ES-I3 (cell line): ENCODE results near the gene PLCB4.
"Not testable (repeated sequence)": the region's sequence is repeated elsewhere in the genome, so short reads cannot be mapped to it uniquely, and the experiment has no call there.

ENCODE experiments used
- H3K36me3 ChIP-seq: 2 replicates; pipeline ENCODE4 v1.6.1; 2013; ENCODE audit warnings: mild to moderate bottlenecking, low read length, control low read depth, moderate library complexity; ENCODE audit not compliant: insufficient read depth
- H3K4me1 ChIP-seq: 2 replicates; pipeline ENCODE4 v1.6.1; 2013; ENCODE audit warnings: mild to moderate bottlenecking, control low read depth, low read length; ENCODE audit not compliant: insufficient read depth
- H3K9ac ChIP-seq: 2 replicates; pipeline ENCODE4 v1.6.1; 2013; ENCODE audit warnings: low read depth, mild to moderate bottlenecking, low read length, moderate library complexity
- H3K9me3 ChIP-seq: 2 replicates; pipeline ENCODE4 v1.6.1; 2013; ENCODE audit warnings: mild to moderate bottlenecking, low read length, moderate library complexity; ENCODE audit not compliant: control insufficient read depth, insufficient read depth

Gene PLCB4

DNA sequence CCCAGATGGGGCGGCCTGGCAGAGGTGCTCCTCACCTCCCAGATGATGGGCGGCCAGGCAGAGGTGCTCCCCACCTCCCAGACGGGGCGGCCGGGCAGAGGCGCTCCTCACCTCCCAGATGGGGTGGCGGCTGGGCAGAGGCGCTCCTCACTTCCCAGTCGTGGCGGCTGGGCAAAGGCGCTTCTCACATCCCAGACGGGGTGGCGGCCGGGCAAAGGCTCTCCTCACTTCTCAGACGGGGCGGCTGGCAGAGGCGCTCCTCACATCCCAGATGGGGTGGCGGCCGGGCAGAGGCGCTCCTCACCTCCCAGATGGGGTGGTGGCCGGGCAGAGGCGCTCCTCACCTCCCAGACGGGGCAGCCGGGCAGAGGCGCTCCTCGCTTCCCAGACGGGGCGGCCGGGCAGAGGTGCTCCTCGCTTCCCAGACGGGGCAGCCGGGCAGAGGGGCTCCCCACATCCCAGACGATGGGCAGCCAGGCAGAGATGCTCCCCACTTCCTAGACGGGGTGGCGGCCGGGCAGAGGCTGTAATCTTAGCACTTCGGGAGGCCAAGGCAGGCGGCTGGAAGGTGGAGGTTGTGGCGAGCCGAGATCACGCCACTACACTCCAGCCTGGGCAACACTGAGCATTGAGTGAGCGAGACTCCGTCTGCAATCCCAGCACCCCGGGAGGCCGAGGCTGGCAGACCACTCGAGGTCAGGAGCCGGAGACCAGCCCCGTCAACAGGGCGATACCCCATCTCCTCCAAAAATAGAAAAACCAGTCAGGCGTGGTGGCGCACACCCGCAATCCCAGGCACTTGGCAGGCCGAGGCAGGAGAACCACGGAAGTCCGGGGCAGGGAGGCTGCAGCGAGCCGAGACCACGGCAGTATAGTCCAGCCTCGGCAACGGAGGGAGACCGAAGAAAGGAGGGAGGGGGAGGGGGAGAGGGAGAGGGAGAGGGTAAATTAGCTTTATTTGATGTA, 316.7 kb downstream of the PLCB4 start:
- not testable (repeated sequence) for H3K4me1 ChIP-seq, H3K9ac ChIP-seq, H3K36me3 ChIP-seq
- peaks cover 13% of the 10 kb centered on the region for H3K9me3 ChIP-seq

- Histone ChIP-seq H3K36me3 (no peaks in the 10 kb centered on the region; the same call in 1 of the 2 replicates), H3K9me3 (peaks cover 10% of the 10 kb centered on the region), H3K9ac (no peak overlapping the region), H3K4me1 (no peaks in the 10 kb centered on the region)
Observed at GRCh38 chr20:9388160-9388812, 319.4 kb downstream of the PLCB4 start.

DNA sequence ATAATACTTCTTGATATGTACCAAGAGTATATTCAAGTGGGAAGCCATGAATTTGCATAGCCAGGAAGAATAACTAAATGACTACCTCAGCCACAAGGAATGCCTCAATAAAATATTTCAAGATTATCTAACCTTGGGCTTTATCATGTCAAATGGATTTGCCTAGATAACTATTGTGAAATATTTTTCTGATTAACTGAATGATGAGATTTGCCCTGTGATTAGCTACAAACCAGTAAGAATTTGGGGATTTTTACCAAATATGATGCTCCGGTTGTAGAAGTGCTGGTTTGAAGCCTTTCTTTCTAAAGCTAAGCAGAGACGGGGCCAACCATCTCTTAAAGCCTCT, 319.9 kb downstream of the PLCB4 start:
- Histone ChIP-seq H3K36me3 (no peaks in the 10 kb centered on the region; the same call in 1 of the 2 replicates), H3K9ac (no peak overlapping the region), H3K9me3 (peaks cover 5% of the 10 kb centered on the region; the same call in 1 of the 2 replicates), H3K4me1 (no peaks in the 10 kb centered on the region)

DNA sequence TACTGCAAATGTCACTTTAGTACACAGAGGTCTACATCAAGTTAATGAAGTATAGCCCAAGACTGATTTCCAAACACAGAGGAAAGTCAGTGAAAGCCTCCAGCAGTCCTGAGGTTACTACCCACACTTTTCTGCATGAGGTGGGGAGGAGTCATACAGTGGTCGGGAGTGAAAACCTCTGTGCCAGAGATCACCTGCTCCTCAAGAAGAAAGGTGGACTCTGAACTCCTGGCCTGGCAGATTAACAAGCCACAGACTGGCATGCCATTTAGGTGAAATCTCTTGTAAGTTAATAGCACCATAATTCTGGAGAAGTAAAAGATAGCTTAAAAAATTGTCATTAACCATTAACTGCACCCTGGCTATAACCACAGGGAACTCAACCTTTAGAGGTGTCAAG, 320.5 kb downstream of the PLCB4 start:
- Histone ChIP-seq H3K9me3 (0 out of 2 replicates have a peak, but pooled peaks cover under 1% of the 10 kb centered on the region), H3K9ac (no peak overlapping the region), H3K4me1 (no peaks in the 10 kb centered on the region), H3K36me3 (no peaks in the 10 kb centered on the region)

DNA sequence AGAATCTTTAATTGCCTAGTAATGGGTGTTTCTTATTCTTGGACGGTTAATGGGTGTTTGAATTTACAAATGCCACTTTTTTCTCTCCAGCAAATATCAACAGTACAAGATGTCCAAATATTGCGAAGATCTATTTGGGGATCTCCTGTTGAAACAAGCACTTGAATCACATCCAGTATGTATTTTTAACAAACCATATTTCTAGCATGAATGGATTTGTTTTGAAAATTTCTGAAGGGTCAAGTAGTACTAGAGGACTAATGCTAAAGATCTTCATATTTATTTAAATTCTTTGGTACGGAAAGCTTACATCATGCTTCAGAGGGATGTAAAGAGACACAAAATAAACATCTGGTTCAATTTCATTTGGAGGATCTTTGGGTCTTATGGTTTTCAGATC, 321.6 kb downstream of the PLCB4 start:
- Histone ChIP-seq H3K9me3 (no peaks in the 10 kb centered on the region), H3K9ac (no peak overlapping the region), H3K4me1 (no peaks in the 10 kb centered on the region)

GRCh38 chr20:9392892-9393857, 324.3 kb downstream of the PLCB4 start:
- H3K9ac ChIP-seq: no peak overlapping the region
- no peaks in the 10 kb centered on the region for H3K9me3 ChIP-seq
- H3K4me1 ChIP-seq: no peaks in the 10 kb centered on the region
- no peaks in the 10 kb centered on the region for H3K36me3 ChIP-seq

More for the DNA sequence above, 321.6 kb downstream of the PLCB4 start:
- no peaks in the 10 kb centered on the region for H3K36me3 ChIP-seq

- Histone ChIP-seq H3K9me3 (no peaks in the 10 kb centered on the region), H3K4me1 (peaks cover 12% of the 10 kb centered on the region; the same call in 1 of the 2 replicates), H3K9ac (no peak overlapping the region), H3K36me3 (no peaks in the 10 kb centered on the region)
Observed at GRCh38 chr20:9395971-9396370, 327.1 kb downstream of the PLCB4 start.

DNA sequence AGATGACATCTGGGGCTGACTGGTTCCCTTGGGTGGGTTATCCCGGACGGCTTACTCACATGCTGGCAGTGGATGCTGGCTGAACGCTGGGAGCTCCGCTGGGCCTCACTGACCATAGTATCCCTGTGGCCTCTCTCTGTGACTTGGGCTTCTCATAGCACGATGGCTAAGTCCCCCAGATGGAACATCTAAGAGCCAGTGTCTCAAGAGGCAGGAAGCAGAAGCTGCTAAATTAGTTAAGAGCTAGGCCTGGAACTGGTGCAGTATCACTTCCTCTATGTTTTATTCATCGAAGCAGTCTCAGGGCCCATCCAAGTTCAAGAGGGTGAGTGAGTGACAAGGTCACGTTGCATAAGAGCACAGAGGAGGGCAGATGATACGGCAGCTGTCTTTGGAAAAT, 329.0 kb downstream of the PLCB4 start:
- Histone ChIP-seq H3K9ac (no peak overlapping the region), H3K9me3 (no peaks in the 10 kb centered on the region), H3K4me1 (peaks cover 12% of the 10 kb centered on the region; the same call in 1 of the 2 replicates), H3K36me3 (no peaks in the 10 kb centered on the region)

DNA sequence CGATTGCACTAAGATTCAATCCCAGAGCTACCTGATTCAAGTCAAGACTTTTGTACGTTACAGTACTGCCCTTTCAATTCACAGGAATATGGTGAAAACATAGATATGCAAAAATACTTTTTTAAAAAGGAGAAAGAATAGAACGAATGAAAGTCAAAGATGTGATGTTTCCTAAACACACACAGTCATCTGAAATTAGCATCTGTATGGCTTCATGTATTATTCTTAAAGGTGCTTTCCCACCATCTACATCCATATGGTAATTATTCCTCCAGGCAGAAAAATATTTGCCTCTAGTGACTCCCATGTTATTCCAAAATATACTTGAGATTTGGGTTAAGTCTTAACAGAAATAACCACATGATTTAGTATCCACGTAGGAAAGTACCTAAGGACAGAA, 330.0 kb downstream of the PLCB4 start:
- Histone ChIP-seq H3K36me3 (no peaks in the 10 kb centered on the region), H3K9me3 (no peaks in the 10 kb centered on the region), H3K4me1 (peaks cover 12% of the 10 kb centered on the region; the same call in 1 of the 2 replicates), H3K9ac (no peak overlapping the region)

DNA sequence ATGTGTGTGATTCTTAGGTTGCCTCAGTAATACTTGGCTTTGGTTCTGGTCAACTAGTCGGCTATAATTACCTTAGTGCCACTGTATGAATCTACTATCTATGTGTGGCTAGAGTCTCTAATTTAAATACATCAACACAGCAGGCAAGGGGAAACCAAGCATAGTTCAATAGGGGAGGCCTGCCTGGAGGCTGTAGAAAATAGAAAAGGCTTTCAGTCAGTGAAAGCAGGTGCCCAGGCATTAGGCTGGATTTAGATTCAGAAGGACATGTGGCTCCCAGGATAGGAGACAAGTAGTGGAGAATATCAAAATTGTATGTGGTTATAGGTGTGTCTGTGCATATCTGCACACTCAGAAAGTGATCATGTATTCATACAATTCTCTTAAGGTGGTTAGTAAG, 330.4 kb downstream of the PLCB4 start:
- no peak overlapping the region for H3K9ac ChIP-seq
- H3K4me1 ChIP-seq: peaks cover 12% of the 10 kb centered on the region; the same call in 1 of the 2 replicates
- H3K36me3 ChIP-seq: no peaks in the 10 kb centered on the region
- no peaks in the 10 kb centered on the region for H3K9me3 ChIP-seq

DNA sequence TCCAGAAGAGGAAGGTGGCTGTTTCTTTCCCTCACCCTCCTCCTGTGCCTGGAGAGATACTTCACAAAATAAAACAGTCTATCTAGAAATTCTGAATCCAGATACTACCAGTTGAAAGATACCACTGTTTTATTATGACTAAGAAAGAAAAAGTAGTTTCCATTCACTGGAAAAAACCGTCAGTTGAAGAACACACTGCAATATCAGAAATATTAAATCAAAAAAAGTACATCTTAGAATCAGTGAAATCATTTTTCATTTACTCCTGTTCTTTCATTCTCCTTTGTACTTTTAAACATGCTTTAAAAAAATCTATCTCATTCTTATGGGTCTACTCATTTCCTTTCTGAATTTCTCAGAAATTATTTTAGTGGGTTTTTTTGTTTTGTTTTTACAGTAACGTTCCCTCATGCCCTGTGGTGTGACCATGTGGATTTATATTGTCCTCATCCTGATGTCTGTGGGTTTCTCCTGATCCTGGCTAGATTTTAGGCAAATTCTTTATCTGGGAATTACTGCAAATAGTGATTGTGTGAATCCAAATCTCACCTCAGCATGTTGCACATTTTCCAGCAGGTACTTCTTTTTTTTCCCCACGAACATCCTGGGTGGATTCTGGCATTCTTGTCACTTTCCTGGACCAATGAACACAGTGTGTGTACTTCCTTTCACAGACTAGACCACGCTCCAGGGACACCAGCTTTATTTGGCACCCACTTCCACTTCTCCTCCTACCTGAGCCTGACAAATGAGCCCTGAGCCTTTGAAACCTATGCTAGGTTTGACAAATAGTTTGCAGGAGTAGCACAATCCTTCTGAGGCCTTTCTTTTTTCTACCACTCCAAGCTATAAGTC, 331.5 kb downstream of the PLCB4 start:
- no peak overlapping the region for H3K9ac ChIP-seq
- H3K36me3 ChIP-seq: no peaks in the 10 kb centered on the region
- H3K4me1 ChIP-seq: peaks cover 12% of the 10 kb centered on the region; the same call in 1 of the 2 replicates
- no peaks in the 10 kb centered on the region for H3K9me3 ChIP-seq

- Histone ChIP-seq H3K9me3 (no peaks in the 10 kb centered on the region), H3K36me3 (no peaks in the 10 kb centered on the region), H3K4me1 (peaks cover 12% of the 10 kb centered on the region; the same call in 1 of the 2 replicates), H3K9ac (no peak overlapping the region)
Observed at GRCh38 chr20:9401371-9401770, 332.5 kb downstream of the PLCB4 start.

GRCh38 chr20:9402141-9402540, 333.3 kb downstream of the PLCB4 start:
- Histone ChIP-seq H3K36me3 (no peaks in the 10 kb centered on the region), H3K9ac (no peak overlapping the region), H3K4me1 (peaks cover 12% of the 10 kb centered on the region; the same call in 1 of the 2 replicates), H3K9me3 (no peaks in the 10 kb centered on the region)
